Mesenchymal stem cell (in vitro differentiated cells and primary cell): ENCODE results near the gene TNFRSF1A.

ENCODE experiments used
- DNase-seq: peaks from one replicate; pipeline ENCODE4 v3.0.0-alpha.2; 2013
- H2AFZ ChIP-seq: one replicate; pipeline ENCODE4 v1.6.1; 2013; ENCODE audit warnings: low read depth, mild to moderate bottlenecking, control low read depth, inconsistent platforms, low read length, moderate library complexity
- H2AK5ac ChIP-seq: 2 replicates; pipeline ENCODE4 v1.6.1; 2013; ENCODE audit warnings: low read length, moderate library complexity, mild to moderate bottlenecking, inconsistent platforms; ENCODE audit not compliant: severe bottlenecking
- H2BK120ac ChIP-seq: one replicate; pipeline ENCODE4 v1.6.1; 2013; ENCODE audit warnings: low read depth, mild to moderate bottlenecking, inconsistent platforms, low read length, moderate library complexity
- H2BK12ac ChIP-seq, 2 experiments: one replicate each; pipeline ENCODE4 v1.6.1; 2013; ENCODE audit warnings: inconsistent platforms in 2 of 2, low read length in 2 of 2, mild to moderate bottlenecking in 2 of 2, moderate library complexity in 2 of 2, control low read depth in 1 of 2
- H2BK15ac ChIP-seq: one replicate; pipeline ENCODE4 v1.6.1; 2013; ENCODE audit warnings: mild to moderate bottlenecking, low read depth, inconsistent platforms; ENCODE audit not compliant: poor library complexity, severe bottlenecking
- H2BK5ac ChIP-seq: 2 replicates; pipeline ENCODE4 v1.6.1; 2013; ENCODE audit warnings: low read depth, mild to moderate bottlenecking, low read length, control low read depth, inconsistent platforms; ENCODE audit not compliant: poor library complexity, severe bottlenecking
- H3K14ac ChIP-seq, 2 experiments: one replicate each; pipeline ENCODE4 v1.6.1; 2013; ENCODE audit warnings: inconsistent platforms in 2 of 2, low read length in 2 of 2, control low read depth in 1 of 2, mild to moderate bottlenecking in 1 of 2, moderate library complexity in 1 of 2
- H3K18ac ChIP-seq, 2 experiments: one replicate each; pipeline ENCODE4 v1.6.1; 2013; ENCODE audit warnings: inconsistent platforms in 2 of 2, low read length in 2 of 2, control low read depth in 1 of 2, low read depth in 1 of 2, mild to moderate bottlenecking in 1 of 2
- H3K23ac ChIP-seq, 2 experiments: one replicate each; pipeline ENCODE4 v1.6.1; 2013; ENCODE audit warnings: inconsistent platforms in 2 of 2, low read length in 2 of 2, mild to moderate bottlenecking in 2 of 2, moderate library complexity in 2 of 2, control low read depth in 1 of 2
- H3K27ac ChIP-seq: 2 replicates; pipeline ENCODE4 v1.5.1; 2013; ENCODE audit warnings: mild to moderate bottlenecking, moderate library complexity, low read length, control low read depth, inconsistent platforms; ENCODE audit not compliant: poor library complexity, severe bottlenecking
- H3K27me3 ChIP-seq, 2 experiments: 2 replicates each; pipeline versions ENCODE4 v1.6.1 to v1.7.0; 2013; ENCODE audit warnings: low read length in 2 of 2, mild to moderate bottlenecking in 2 of 2, moderate library complexity in 2 of 2, control low read depth in 1 of 2, inconsistent platforms in 1 of 2; ENCODE audit not compliant: control insufficient read depth in 1 of 2, insufficient read depth in 1 of 2
- H3K36me3 ChIP-seq, 2 experiments: 2 replicates each; pipeline versions ENCODE4 v1.6.1 to v1.7.0; 2013; ENCODE audit warnings: low read length in 2 of 2, control low read depth in 1 of 2, inconsistent platforms in 1 of 2, low read depth in 1 of 2, mild to moderate bottlenecking in 1 of 2; ENCODE audit not compliant: insufficient read depth in 2 of 2, control insufficient read depth in 1 of 2
- H3K4ac ChIP-seq, 2 experiments: one replicate each; pipeline ENCODE4 v1.6.1; 2013; ENCODE audit warnings: inconsistent platforms in 2 of 2, low read length in 2 of 2, mild to moderate bottlenecking in 2 of 2, moderate library complexity in 2 of 2, control low read depth in 1 of 2, low read depth in 1 of 2
- H3K4me1 ChIP-seq: 2 replicates; pipeline ENCODE4 v1.6.1; 2013; ENCODE audit warnings: low read depth, low read length, control low read depth; ENCODE audit not compliant: control insufficient read depth, insufficient read depth
- H3K4me2 ChIP-seq: 2 replicates; pipeline ENCODE4 v1.6.1; 2013; ENCODE audit warnings: low read length, mild to moderate bottlenecking, inconsistent platforms; ENCODE audit not compliant: poor library complexity, severe bottlenecking
- H3K4me3 ChIP-seq, 2 experiments: 2 replicates each; pipeline versions ENCODE4 v1.5.1 to v1.7.0; 2013; ENCODE audit warnings: low read length in 2 of 2, mild to moderate bottlenecking in 2 of 2, control low read depth in 1 of 2, low read depth in 1 of 2; ENCODE audit not compliant: insufficient read depth in 1 of 2
- H3K79me1 ChIP-seq: replicated peaks from 2 replicates; pipeline ENCODE4 v1.6.1; 2013; ENCODE audit warnings: mild to moderate bottlenecking, control low read depth, low read length, inconsistent platforms; ENCODE audit not compliant: poor library complexity, severe bottlenecking
- H3K9ac ChIP-seq: 2 replicates; pipeline ENCODE4 v1.7.0; 2013; ENCODE audit warnings: mild to moderate bottlenecking, low read length, moderate library complexity
- H3K9me3 ChIP-seq: 2 replicates; pipeline ENCODE4 v1.7.0; 2013; ENCODE audit warnings: mild to moderate bottlenecking, low read length; ENCODE audit not compliant: control insufficient read depth
- H4K8ac ChIP-seq: one replicate; pipeline ENCODE4 v1.6.1; 2013; ENCODE audit warnings: inconsistent platforms, mild to moderate bottlenecking, low read length, moderate library complexity
- H4K91ac ChIP-seq: one replicate; pipeline ENCODE4 v1.6.1; 2013; ENCODE audit warnings: mild to moderate bottlenecking, low read length, inconsistent platforms
- WGBS: methylation state at CpG from one replicate; pipeline ENCODE4 v1.1.7; 2013; ENCODE audit warnings: mixed read lengths; 5-methylcytosine and 5-hydroxymethylcytosine counted together

TNFRSF1A gene

GRCh38 chr12:6303071-6303470 is 38.8 kb downstream of the TNFRSF1A start:
- Histone ChIP-seq H4K91ac (no peak overlapping the region), H2AFZ (no peak overlapping the region), H3K14ac (no peak overlapping the region), H3K4me3 (no peak overlapping the region), H2BK12ac (no peak overlapping the region), H2BK120ac (no peak overlapping the region), H3K18ac (no peak overlapping the region), H3K4me1 (no peaks in the 10 kb centered on the region), H3K4ac (no peak overlapping the region), H3K79me1 (no peaks in the 10 kb centered on the region), H3K9me3 (no peaks in the 10 kb centered on the region), H2BK5ac (no peak overlapping the region), H3K23ac (no peak overlapping the region), H3K9ac (no peak overlapping the region), H3K36me3 (no peaks in the 10 kb centered on the region), H4K8ac (no peak overlapping the region), H2BK15ac (no peak overlapping the region), H3K27ac (no peak overlapping the region), H2AK5ac (no peak overlapping the region), H3K4me2 (no peak overlapping the region), H3K27me3 (peaks cover 0 to 15% of the 10 kb centered on the region in 2 experiments)
- no peak for DNase-seq
- 97% methylated on average over 5 of the region's 5 CpGs for whole genome bisulfite sequencing

- Histone ChIP-seq H3K4me3 (no peak overlapping the region), H2BK12ac (no peak overlapping the region), H3K4me1 (no peaks in the 10 kb centered on the region), H3K9ac (no peak overlapping the region), H2BK15ac (no peak overlapping the region), H3K4ac (no peak overlapping the region), H3K9me3 (no peaks in the 10 kb centered on the region), H3K79me1 (no peaks in the 10 kb centered on the region), H3K36me3 (no peaks in the 10 kb centered on the region), H3K14ac (no peak overlapping the region), H2BK120ac (no peak overlapping the region), H2BK5ac (no peak overlapping the region), H3K18ac (no peak overlapping the region), H2AFZ (no peak overlapping the region), H3K27ac (no peak overlapping the region), H3K4me2 (no peak overlapping the region), H4K8ac (no peak overlapping the region), H2AK5ac (no peak overlapping the region), H4K91ac (no peak overlapping the region), H3K27me3 (peaks cover 0 to 11% of the 10 kb centered on the region in 2 experiments), H3K23ac (no peak overlapping the region)
- 70% methylated on average over 3 of the region's 3 CpGs for WGBS
- DNase-seq = no peak
Measured at GRCh38 chr12:6302621-6303020, 39.3 kb downstream of the TNFRSF1A start.

- no peak overlapping the region for H3K27ac ChIP-seq
- DNase-seq = no peak
- no peak overlapping the region for H2AFZ ChIP-seq
- H3K9ac ChIP-seq = no peak overlapping the region
- H4K8ac ChIP-seq = no peak overlapping the region
- no peaks in the 10 kb centered on the region for H3K4me1 ChIP-seq
- no peak overlapping the region for H3K4ac ChIP-seq
- H3K14ac ChIP-seq = no peak overlapping the region
- no peaks in the 10 kb centered on the region for H3K79me1 ChIP-seq
- H4K91ac ChIP-seq = no peak overlapping the region
- H3K36me3 ChIP-seq = no peaks in the 10 kb centered on the region
- H2BK5ac ChIP-seq = no peak overlapping the region
- H3K4me3 ChIP-seq = no peak overlapping the region
- H2BK15ac ChIP-seq = no peak overlapping the region
- no peak overlapping the region for H3K23ac ChIP-seq
- no peaks in the 10 kb centered on the region for H3K9me3 ChIP-seq
- H2BK120ac ChIP-seq = no peak overlapping the region
- H2AK5ac ChIP-seq = no peak overlapping the region
- H3K4me2 ChIP-seq = no peak overlapping the region
- H3K27me3 ChIP-seq = peaks cover 0 to 3% of the 10 kb centered on the region in 2 experiments
- H2BK12ac ChIP-seq = no peak overlapping the region
- 97% methylated on average over 6 of the region's 7 CpGs for WGBS
- no peak overlapping the region for H3K18ac ChIP-seq
Measured at GRCh38 chr12:6301721-6302120, 40.2 kb downstream of the TNFRSF1A start.

- no peak overlapping the region for H3K23ac ChIP-seq
- no peak overlapping the region for H3K4ac ChIP-seq
- 96% methylated on average over 9 of the region's 10 CpGs for WGBS
- H3K4me3 ChIP-seq = no peak overlapping the region
- no peaks in the 10 kb centered on the region for H3K27me3 ChIP-seq
- peaks cover 4% of the 10 kb centered on the region for H3K4me1 ChIP-seq
- H3K9ac ChIP-seq = no peak overlapping the region
- H2AK5ac ChIP-seq = no peak overlapping the region
- H2BK15ac ChIP-seq = no peak overlapping the region
- H3K36me3 ChIP-seq = no peaks in the 10 kb centered on the region
- no peaks in the 10 kb centered on the region for H3K9me3 ChIP-seq
- no peak overlapping the region for H2BK120ac ChIP-seq
- H4K8ac ChIP-seq = no peak overlapping the region
- H2BK5ac ChIP-seq = no peak overlapping the region
- H3K4me2 ChIP-seq = no peak overlapping the region
- no peaks in the 10 kb centered on the region for H3K79me1 ChIP-seq
- H3K18ac ChIP-seq = no peak overlapping the region
- no peak overlapping the region for H2AFZ ChIP-seq
- no peak overlapping the region for H3K27ac ChIP-seq
- DNase-seq = no peak
- no peak overlapping the region for H3K14ac ChIP-seq
- no peak overlapping the region for H4K91ac ChIP-seq
- no peak overlapping the region for H2BK12ac ChIP-seq
Measured at GRCh38 chr12:6297170-6297569, 44.7 kb downstream of the TNFRSF1A start.
